Measurements from ENCODE around the gene AQP10. TPM values are rescaled to one million over a fixed set of nuclear protein-coding genes. Genes with fewer than 3 reads are reported as not detected.
"Not testable (repeated sequence)": the region's sequence is repeated elsewhere in the genome, so short reads cannot be mapped to it uniquely, and the experiment has no call there.

Gene AQP10
- total RNA-seq, 2 experiments from 2014 or later = not detected

DNA sequence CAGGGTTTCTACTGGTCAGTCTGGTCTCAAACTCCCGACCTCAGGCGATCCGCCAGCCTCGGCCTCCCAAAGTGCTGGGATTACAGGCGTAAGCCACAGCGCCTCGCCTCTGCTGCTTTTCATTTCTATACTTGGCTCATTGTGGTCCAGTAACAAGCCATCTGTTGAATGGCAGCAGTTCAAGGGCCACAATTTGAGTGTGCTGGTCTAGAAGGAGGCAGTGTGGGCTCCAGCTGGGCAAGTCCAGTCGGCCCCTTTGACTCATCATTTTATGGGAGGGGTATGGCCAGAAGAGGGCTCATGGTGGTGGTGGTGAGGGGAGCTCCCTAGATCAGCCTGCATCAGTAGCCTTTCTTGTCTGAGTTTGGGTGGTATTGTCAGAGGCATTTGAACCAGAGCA is 37.6 kb downstream of the AQP10 start:
- Mint-ChIP-seq H3K4me1 (peaks cover 14% of the 10 kb centered on the region), H3K9me3 (ENCODE audit: low read depth) (no peaks in the 10 kb centered on the region), H3K27me3 (no peaks in the 10 kb centered on the region), H3K27ac (no peak overlapping the region), H3K36me3 (ENCODE audit: low read depth) (no peaks in the 10 kb centered on the region), H3K4me3 (no peak overlapping the region)
- no peak for ATAC-seq
- DNase-seq = no peak
- ChIA-PET POLR2A (no interaction called here), CTCF (no interaction called here)
- intact Hi-C loops (cut with DNase I, micrococcal nuclease) = loop anchor here (10.0 kb wide), 1 partner anchor 186 kb away; no protein-coding TSS in a partner anchor

GRCh38 chr1:154360288-154360687 is 39.4 kb downstream of the AQP10 start:
- intact Hi-C loops (cut with DNase I, micrococcal nuclease) = no loop called here
- POLR2A ChIA-PET = no interaction called here
- Mint-ChIP-seq H3K27me3 (no peaks in the 10 kb centered on the region), H3K4me1 (peaks cover 2% of the 10 kb centered on the region), H3K9me3 (ENCODE audit: low read depth) (no peaks in the 10 kb centered on the region), H3K4me3 (no peak overlapping the region), H3K36me3 (ENCODE audit: low read depth) (no peaks in the 10 kb centered on the region), H3K27ac (no peak overlapping the region)
- DNase-seq = no peak
- CTCF ChIA-PET = no interaction called here
- no peak for ATAC-seq

DNA sequence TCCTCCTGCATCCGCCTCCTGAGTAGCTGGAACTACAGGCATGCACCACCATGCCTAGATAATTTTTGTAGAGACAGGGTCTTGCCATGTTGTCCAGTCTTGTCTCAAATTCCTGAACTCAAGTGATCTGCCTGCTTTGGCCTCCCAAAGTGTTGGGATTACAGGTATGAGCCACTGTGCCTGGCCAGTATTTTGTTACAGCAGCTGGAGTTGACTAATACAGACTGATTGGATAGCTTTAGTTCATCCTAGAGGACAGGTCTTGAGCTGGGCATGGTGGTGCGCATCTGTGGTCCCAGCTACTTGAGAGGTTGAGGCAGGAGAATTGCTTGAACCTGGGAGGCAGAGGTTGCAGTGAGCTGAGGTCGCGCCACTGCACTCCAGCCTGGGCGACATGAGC is 40.0 kb downstream of the AQP10 start:
- H3K27me3 Mint-ChIP-seq; intact Hi-C loops (cut with DNase I, micrococcal nuclease); H3K4me1 Mint-ChIP-seq; H3K4me3 Mint-ChIP-seq; H3K36me3 Mint-ChIP-seq (ENCODE audit: low read depth); H3K27ac Mint-ChIP-seq; ATAC-seq; H3K9me3 Mint-ChIP-seq (ENCODE audit: low read depth); DNase-seq: not testable (repeated sequence)
- CTCF ChIA-PET = interaction anchor here (0.6 to 1.0 kb wide), 3 partner anchors 8 to 195 kb away, joined by 3 to 4 read pairs (median 4); no protein-coding TSS in a partner anchor
- POLR2A ChIA-PET = interaction anchor here (1.4 kb wide), 1 partner anchor 9 kb away, joined by 3 read pairs; no protein-coding TSS in a partner anchor

- ChIA-PET CTCF (interaction anchor here (0.6 to 1.1 kb wide), 4 partner anchors 8 to 196 kb away, joined by 3 to 4 read pairs (median 4); no protein-coding TSS in a partner anchor), POLR2A (interaction anchor here (1.4 kb wide), 1 partner anchor 9 kb away, joined by 3 read pairs; no protein-coding TSS in a partner anchor)
- Mint-ChIP-seq H3K36me3 (ENCODE audit: low read depth) (no peaks in the 10 kb centered on the region), H3K27me3 (no peaks in the 10 kb centered on the region), H3K27ac (no peak overlapping the region), H3K4me1 (peaks cover 5% of the 10 kb centered on the region), H3K4me3 (no peak overlapping the region), H3K9me3 (ENCODE audit: low read depth) (no peaks in the 10 kb centered on the region)
- intact Hi-C loops (cut with DNase I, micrococcal nuclease) = no loop called here
- no peak for ATAC-seq
- DNase-seq = no peak
Measured at GRCh38 chr1:154361357-154361756, 40.5 kb downstream of the AQP10 start.

- Mint-ChIP-seq H3K27ac (no peak overlapping the region), H3K9me3 (ENCODE audit: low read depth) (no peaks in the 10 kb centered on the region), H3K36me3 (ENCODE audit: low read depth) (no peaks in the 10 kb centered on the region), H3K27me3 (no peaks in the 10 kb centered on the region), H3K4me3 (no peak overlapping the region), H3K4me1 (peaks cover 11% of the 10 kb centered on the region)
- intact Hi-C loops (cut with DNase I, micrococcal nuclease) = no loop called here
- DNase-seq (no peak), ATAC-seq (no peak)
- POLR2A ChIA-PET = no interaction called here
- CTCF ChIA-PET = interaction anchor here (0.8 to 1.0 kb wide), 3 partner anchors 18 to 45 kb away, joined by 3 to 4 read pairs (median 3); no protein-coding TSS in a partner anchor
Measured at GRCh38 chr1:154371436-154371835, 50.5 kb downstream of the AQP10 start.

DNA sequence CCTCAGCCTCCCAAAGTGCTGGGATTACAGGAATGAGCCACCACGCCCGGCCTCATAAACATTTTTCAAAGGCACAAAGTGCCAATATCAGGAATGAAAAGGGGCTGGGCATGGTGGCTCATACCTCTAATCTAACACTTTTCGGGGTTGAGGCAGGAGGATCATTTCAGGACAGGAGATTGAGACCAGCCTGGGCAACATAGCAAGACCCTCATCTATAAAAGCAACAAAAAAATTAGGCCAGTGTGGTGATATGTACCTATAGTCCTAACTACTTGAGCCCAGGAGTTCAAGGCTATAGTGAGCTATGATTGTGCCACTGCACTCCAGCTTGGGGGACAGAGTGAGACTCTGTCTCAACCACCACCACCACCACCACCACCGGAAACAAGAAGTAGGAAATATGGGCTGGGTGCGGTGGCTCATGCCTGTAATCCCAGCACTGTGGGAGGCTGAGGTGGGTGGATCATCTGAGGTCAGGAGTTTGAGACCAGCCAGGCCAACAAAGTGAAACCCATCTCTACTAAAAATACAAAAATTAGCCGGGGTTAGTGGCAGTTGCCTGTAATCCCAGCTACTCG is 53.0 kb downstream of the AQP10 start:
- H3K27ac Mint-ChIP-seq; H3K9me3 Mint-ChIP-seq (ENCODE audit: low read depth); H3K4me3 Mint-ChIP-seq; H3K27me3 Mint-ChIP-seq; intact Hi-C loops (cut with DNase I, micrococcal nuclease); H3K36me3 Mint-ChIP-seq (ENCODE audit: low read depth): not testable (repeated sequence)
- CTCF ChIA-PET = interaction anchor here (0.6 to 1.1 kb wide), 3 partner anchors 26 to 71 kb away, joined by 3 to 4 read pairs (median 3); no protein-coding TSS in a partner anchor
- H3K4me1 Mint-ChIP-seq = peaks cover 11% of the 10 kb centered on the region
- POLR2A ChIA-PET = interaction anchor here (0.6 kb wide), 1 partner anchor 34 kb away, joined by 4 read pairs; no protein-coding TSS in a partner anchor
- ATAC-seq (peak; percentile 58), DNase-seq (peak; percentile 53)

Other genes starting within 250 kb of the AQP10 start
- under 1 TPM; 0.04 to 0.05 TPM for gene NUP210L, start 166.0 kb upstream of the AQP10 start, total RNA-seq
- gene TPM3, start 129.0 kb upstream of the AQP10 start, total RNA-seq = 100 to 1,000 TPM; 682 to 842 TPM
- gene CFAP141, start 114.8 kb upstream of the AQP10 start, total RNA-seq = not detected
- gene UBAP2L, start 100.1 kb upstream of the AQP10 start, total RNA-seq = 100 to 1,000 TPM; 205 to 255 TPM
- 100 to 1,000 TPM; 177 to 225 TPM for gene HAX1, start 48.5 kb upstream of the AQP10 start, total RNA-seq
- gene ATP8B2, start 4.4 kb downstream of the AQP10 start, total RNA-seq = 10 to 100 TPM; 48.2 TPM
- 10 to 100 TPM; 13.1 to 14.0 TPM for gene IL6R, start 84.2 kb downstream of the AQP10 start, total RNA-seq
- gene TDRD10, start 181.1 kb downstream of the AQP10 start, total RNA-seq = not detected
- gene SHE, start 181.3 kb downstream of the AQP10 start, total RNA-seq = under 1 TPM in 1 of 2 experiments, not detected in 1; 0.04 TPM
- gene UBE2Q1, start 237.6 kb downstream of the AQP10 start, total RNA-seq = 100 to 1,000 TPM in 1 of 2 experiments, 10 to 100 TPM in 1; 89.3 to 101 TPM
- under 1 TPM in 1 of 2 experiments, not detected in 1; 0.07 TPM for gene CHRNB2, start 246.7 kb downstream of the AQP10 start, total RNA-seq